Aorta (tissue), 5 donors: Measurements from ENCODE around the gene MICAL2. TPM values are rescaled to one million over a fixed set of nuclear protein-coding genes. Genes with fewer than 3 reads are reported as not detected.

Source experiments
- ATAC-seq: fragments of 200-7000 bp; cut with Tn5 transposase; one replicate; pipeline ENCODE4 v1.9.1; 2022; ENCODE audit warnings: moderate library complexity; ENCODE audit not compliant: low FRiP score
- DNase-seq, 2 donors: peaks; one replicate each; pipeline ENCODE4 v3.0.0-alpha.2; 2020
- H3K27ac ChIP-seq, 2 donors: one replicate each; pipeline ENCODE4 v1.5.1; 2013; ENCODE audit warnings: low read length in 2 of 2, mild to moderate bottlenecking in 2 of 2, moderate library complexity in 2 of 2, control low read depth in 1 of 2, inconsistent platforms in 1 of 2, low read depth in 1 of 2
- H3K27me3 ChIP-seq, 2 donors: one replicate each; pipeline ENCODE4 v1.6.1; 2013; ENCODE audit warnings: control low read depth in 1 of 2, low read length in 1 of 2, mild to moderate bottlenecking in 1 of 2, moderate library complexity in 1 of 2; ENCODE audit not compliant: insufficient read depth in 2 of 2, control insufficient read depth in 1 of 2
- H3K36me3 ChIP-seq, 2 donors: one replicate each; pipeline ENCODE4 v1.6.1; 2013; ENCODE audit warnings: control low read depth in 1 of 2, low read length in 1 of 2, mild to moderate bottlenecking in 1 of 2; ENCODE audit not compliant: insufficient read depth in 2 of 2, control insufficient read depth in 1 of 2
- H3K4me1 ChIP-seq, 2 donors: one replicate each; pipeline ENCODE4 v1.6.1; 2013; ENCODE audit warnings: low read length in 2 of 2, control low read depth in 1 of 2, mild to moderate bottlenecking in 1 of 2, moderate library complexity in 1 of 2; ENCODE audit not compliant: insufficient read depth in 2 of 2, control insufficient read depth in 1 of 2
- H3K4me3 ChIP-seq, 2 donors: one replicate each; pipeline ENCODE4 v1.5.1; 2013; ENCODE audit warnings: low read length in 2 of 2, control low read depth in 1 of 2, mild to moderate bottlenecking in 1 of 2
- H3K9me3 ChIP-seq: one replicate; pipeline ENCODE4 v1.6.1; 2013; ENCODE audit warnings: mild to moderate bottlenecking, low read length; ENCODE audit not compliant: control insufficient read depth
- WGBS, 2 donors: extraction: QIAGEN DNeasy Blood & Tissue Kit; methylation state at CpG; one replicate each; pipeline ENCODE4 v1.1.7; 2013; 5-methylcytosine and 5-hydroxymethylcytosine counted together
- intact Hi-C, 2 donors: fragments of 100-400 bp; cut with DNase I; formaldehyde crosslinking; loops; one replicate each; pipeline versions ENCODE4 v1.14.2 to v1.15.0; 2022
- polyA plus RNA-seq, 2 donors: library from polyadenylated mRNA; stranded (reverse); fragments of 200-250 nt; gene quantifications; one replicate each; pipeline ENCODE4 v1.2.3, GENCODE V29; 2013
- total RNA-seq, 2 donors: library from RNA; stranded (reverse); fragmentation: NEBNext Ultra II Directional; extraction: Animal tissue kit (Norgen Biotek cat#: 25700); gene quantifications; one replicate each; pipeline ENCODE4 v1.2.1, GENCODE V29; 2021
- donor health status: healthy with polysubstance abuse.
- donor health status: Bipolar disorder and iron deficiency.
- donor health status: DM: no; HTN: no; CAD: no.
- donor health status: DM: no; HTN: no; CAD: no.
- donor health status: DM: yes; HTN: yes; CAD: no.

Gene MICAL2
- total and polyA plus RNA-seq, 4 donors: 87.7 to 605 (median 280) TPM

- Histone ChIP-seq H3K4me1 (peaks cover 0 to 4% of the 10 kb centered on the region in 2 donors), H3K27me3 (no peaks in the 10 kb centered on the region), H3K9me3 (no peaks in the 10 kb centered on the region), H3K36me3 (peaks cover 9 to 18% of the 10 kb centered on the region in 2 donors), H3K4me3 (no peak overlapping the region), H3K27ac (peak overlapping the region; percentile 34 to 72)
- ATAC-seq: peak; percentile 49
- DNase-seq: peak; percentile 94 to 98
- 2 to 6% methylated on average over 12 of the region's 12 CpGs for WGBS, 2 donors
- intact Hi-C loops: no loop called here
Measured at GRCh38 chr11:12224537-12224893, 114.1 kb downstream of the MICAL2 start.

GRCh38 chr11:12225046-12225739 is 114.8 kb downstream of the MICAL2 start:
- Histone ChIP-seq H3K4me3 (no peak overlapping the region), H3K27ac (peak overlapping the region; percentile 50 to 80), H3K4me1 (peaks cover 0 to 1% of the 10 kb centered on the region in 2 donors), H3K36me3 (peaks cover 10 to 22% of the 10 kb centered on the region in 2 donors), H3K27me3 (no peaks in the 10 kb centered on the region), H3K9me3 (no peaks in the 10 kb centered on the region)
- ATAC-seq: no peak
- DNase-seq: no peak
- WGBS, 2 donors: 73 to 77% methylated on average over 8 of the region's 8 CpGs
- intact Hi-C loops: no loop called here

DNA sequence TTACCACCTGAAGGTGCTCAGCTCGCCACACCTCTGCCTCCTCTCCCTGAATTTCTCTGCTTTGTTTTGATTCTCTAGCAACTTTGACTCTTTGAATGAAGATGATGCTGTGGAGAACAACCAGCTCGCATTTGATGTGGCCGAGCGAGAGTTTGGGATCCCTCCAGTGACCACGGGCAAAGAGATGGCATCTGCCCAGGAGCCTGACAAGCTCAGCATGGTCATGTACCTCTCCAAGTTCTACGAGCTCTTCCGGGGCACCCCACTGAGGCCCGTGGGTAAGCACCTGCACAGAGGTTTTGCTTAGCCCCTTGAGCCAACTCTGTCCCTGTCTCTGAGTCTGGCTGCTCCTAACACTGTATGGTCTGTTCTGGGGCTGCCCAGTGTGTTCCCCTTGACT is 115.7 kb downstream of the MICAL2 start:
- ATAC-seq: no peak
- H3K27ac ChIP-seq: peak overlapping the region in 1 of 2 donors; percentile 75
- intact Hi-C loops: no loop called here
- no peak overlapping the region for H3K4me3 ChIP-seq
- no peaks in the 10 kb centered on the region for H3K27me3 ChIP-seq
- no peaks in the 10 kb centered on the region for H3K4me1 ChIP-seq
- H3K36me3 ChIP-seq: peaks cover 11 to 27% of the 10 kb centered on the region in 2 donors
- no peak for DNase-seq
- no peaks in the 10 kb centered on the region for H3K9me3 ChIP-seq
- 70 to 73% methylated on average over 8 of the region's 8 CpGs for WGBS, 2 donors

DNA sequence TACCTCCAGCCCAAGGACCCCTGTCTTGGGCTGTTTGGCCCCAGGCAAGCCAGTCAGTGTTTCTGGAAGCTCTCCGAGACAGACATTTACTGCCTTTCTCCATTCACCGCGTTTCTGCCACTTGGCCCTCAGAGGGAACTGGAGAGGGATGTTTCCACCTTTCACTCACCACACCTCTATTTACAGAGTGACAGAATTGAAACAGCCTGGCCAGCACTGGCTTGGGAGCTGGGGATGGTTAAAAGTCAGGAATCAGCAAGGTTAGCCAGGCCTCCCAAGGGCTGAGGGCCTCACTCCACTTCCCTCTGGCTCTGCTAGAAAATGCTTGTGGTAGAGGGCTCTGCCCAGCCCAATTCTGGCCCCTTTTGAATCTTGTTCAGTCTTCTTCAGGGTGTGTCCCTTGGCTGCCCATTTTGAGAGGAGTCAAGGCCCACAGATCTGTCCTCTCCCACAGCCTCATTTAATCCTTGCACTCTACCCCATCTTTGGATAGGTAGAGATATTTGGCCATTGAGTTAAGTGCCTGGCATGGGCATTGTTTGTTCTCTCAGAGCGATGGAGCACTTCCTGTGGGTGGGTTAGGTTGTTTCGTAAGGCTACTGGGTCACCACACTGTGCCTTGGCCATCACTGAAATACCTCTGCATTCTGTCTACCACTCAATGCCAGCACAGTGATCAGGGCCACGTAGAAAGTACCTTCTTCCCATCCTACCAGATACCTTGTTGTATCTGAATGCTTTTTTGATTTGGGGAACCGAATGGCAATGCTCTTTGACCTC is 119.2 kb downstream of the MICAL2 start:
- Histone ChIP-seq H3K27me3 (no peaks in the 10 kb centered on the region), H3K4me3 (no peak overlapping the region), H3K27ac (peak overlapping the region in 1 of 2 donors; percentile 77), H3K4me1 (peaks cover 3 to 6% of the 10 kb centered on the region in 2 donors), H3K9me3 (no peaks in the 10 kb centered on the region), H3K36me3 (peaks cover 11 to 28% of the 10 kb centered on the region in 2 donors)
- DNase-seq: no peak
- no peak for ATAC-seq
- intact Hi-C loops: loop anchor here (5.0 to 10.0 kb wide), 3 partner anchors 67 to 145 kb away; partner anchors contain the start of gene MICAL2 (in 1 of the 2)
- 44 to 55% methylated on average over 7 of the region's 7 CpGs for WGBS, 2 donors

DNA sequence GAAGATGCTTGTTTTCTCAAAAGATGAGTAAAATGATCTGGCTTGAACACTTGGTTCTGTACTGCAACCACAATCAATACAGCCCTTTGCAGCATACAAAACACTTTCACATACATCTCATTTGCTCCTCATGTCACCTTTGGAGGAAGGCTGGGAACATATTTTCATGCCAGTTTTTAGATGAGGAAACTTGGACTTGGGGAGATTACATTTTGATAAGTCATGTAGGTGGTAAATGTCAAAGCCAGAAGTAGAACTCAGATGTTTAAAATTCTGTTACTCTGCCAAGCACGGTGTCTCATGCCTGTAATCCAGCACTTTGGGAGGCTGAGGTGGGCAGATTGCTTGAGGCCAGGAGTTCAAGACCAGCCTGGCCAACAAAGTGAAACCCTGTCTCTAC is 121.8 kb downstream of the MICAL2 start:
- peaks cover 8 to 22% of the 10 kb centered on the region in 2 donors for H3K36me3 ChIP-seq
- ATAC-seq: no peak

GRCh38 chr11:12232817-12233601 is 122.6 kb downstream of the MICAL2 start:
- Histone ChIP-seq H3K36me3 (peaks cover 5 to 20% of the 10 kb centered on the region in 2 donors), H3K27me3 (no peaks in the 10 kb centered on the region), H3K27ac (peak overlapping the region; percentile 86 to 93), H3K4me1 (peaks cover 3 to 7% of the 10 kb centered on the region in 2 donors), H3K4me3 (no peak overlapping the region), H3K9me3 (no peaks in the 10 kb centered on the region)
- DNase-seq (peak in 1 of 2 donors; percentile 10), ATAC-seq (no peak)
- WGBS, 2 donors: 4 to 6% methylated on average over 4 of the region's 4 CpGs
- intact Hi-C loops: loop anchor here (5.0 to 10.0 kb wide), 3 partner anchors 71 to 148 kb away; partner anchors contain the start of gene MICAL2 (in 1 of the 2)

More for the DNA sequence above, 121.8 kb downstream of the MICAL2 start:
- peak in 1 of 2 donors; percentile 19 for DNase-seq
- no peaks in the 10 kb centered on the region for H3K27me3 ChIP-seq
- 11% methylated on average over 1 of the region's 1 CpG for WGBS, 2 donors
- intact Hi-C loops: loop anchor here (5.0 to 10.0 kb wide), 3 partner anchors 70 to 147 kb away; partner anchors contain the start of gene MICAL2 (in 1 of the 2)
- peak overlapping the region in 1 of 2 donors; percentile 69 for H3K27ac ChIP-seq
- H3K4me1 ChIP-seq: peaks cover 3 to 7% of the 10 kb centered on the region in 2 donors
- H3K4me3 ChIP-seq: no peak overlapping the region
- no peaks in the 10 kb centered on the region for H3K9me3 ChIP-seq

- ATAC-seq (no peak), DNase-seq (no peak)
- Histone ChIP-seq H3K36me3 (peaks cover 2 to 19% of the 10 kb centered on the region in 2 donors), H3K27me3 (no peaks in the 10 kb centered on the region), H3K4me3 (no peak overlapping the region), H3K9me3 (no peaks in the 10 kb centered on the region), H3K27ac (peak overlapping the region in 1 of 2 donors; percentile 92), H3K4me1 (peaks cover 3 to 7% of the 10 kb centered on the region in 2 donors)
- intact Hi-C loops: loop anchor here (5.0 to 10.0 kb wide), 3 partner anchors 71 to 149 kb away; partner anchors contain the start of gene MICAL2 (in 1 of the 2)
- 7% methylated on average over 1 of the region's 1 CpG for WGBS, 2 donors
Measured at GRCh38 chr11:12233602-12233925, 123.2 kb downstream of the MICAL2 start.

DNA sequence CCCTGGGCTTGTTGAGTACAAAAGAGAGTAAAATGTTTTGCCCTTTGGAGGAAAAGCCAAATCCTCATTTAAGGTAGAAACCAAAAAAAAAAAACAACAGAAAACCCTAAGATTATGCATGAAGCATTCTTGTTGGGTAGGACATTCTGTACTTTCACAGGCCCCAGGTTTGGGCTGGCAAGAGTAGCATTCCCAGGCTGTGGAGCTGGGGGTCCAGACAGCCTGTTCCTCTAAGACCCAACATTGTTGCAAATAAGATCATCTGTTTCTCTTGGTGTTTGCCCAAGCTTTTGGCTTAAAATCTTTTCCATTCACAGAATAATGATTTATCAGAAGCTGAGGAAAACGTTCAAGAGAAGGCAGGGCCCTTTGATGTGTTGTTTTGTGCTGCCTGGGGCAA is 123.8 kb downstream of the MICAL2 start:
- peak; percentile 70 for ATAC-seq
- Histone ChIP-seq H3K4me3 (no peak overlapping the region), H3K27me3 (no peaks in the 10 kb centered on the region), H3K27ac (peak overlapping the region; percentile 98 to 99), H3K36me3 (peaks cover 2 to 16% of the 10 kb centered on the region in 2 donors), H3K9me3 (no peaks in the 10 kb centered on the region), H3K4me1 (peaks cover 3 to 7% of the 10 kb centered on the region in 2 donors)
- peak in 1 of 2 donors; percentile 54 for DNase-seq
- 2 to 4% methylated on average over 1 of the region's 1 CpG for WGBS, 2 donors
- intact Hi-C loops: loop anchor here (2.0 to 10.0 kb wide), 4 partner anchors 71 to 149 kb away; partner anchors contain the start of gene MICAL2 (in 1 of the 2)
